GM20000 (cell line): ENCODE data around the gene FBXO38.

Source experiments
- DNase-seq: peaks from one replicate; pipeline ENCODE4 v3.0.0; 2012; ENCODE audit warnings: low spot score
- CTCF ChIP-seq: IDR thresholded peaks from 2 replicates; pipeline ENCODE4 v1.5.1; 2012; ENCODE audit warnings: mild to moderate bottlenecking, control low read depth; ENCODE audit errors: extremely low read depth, missing control alignments

Gene FBXO38

GRCh38 chr5:148408092-148408491, 24.3 kb downstream of the FBXO38 start:
- DNase-seq, result no peak
- no peak for TF ChIP-seq CTCF

DNA sequence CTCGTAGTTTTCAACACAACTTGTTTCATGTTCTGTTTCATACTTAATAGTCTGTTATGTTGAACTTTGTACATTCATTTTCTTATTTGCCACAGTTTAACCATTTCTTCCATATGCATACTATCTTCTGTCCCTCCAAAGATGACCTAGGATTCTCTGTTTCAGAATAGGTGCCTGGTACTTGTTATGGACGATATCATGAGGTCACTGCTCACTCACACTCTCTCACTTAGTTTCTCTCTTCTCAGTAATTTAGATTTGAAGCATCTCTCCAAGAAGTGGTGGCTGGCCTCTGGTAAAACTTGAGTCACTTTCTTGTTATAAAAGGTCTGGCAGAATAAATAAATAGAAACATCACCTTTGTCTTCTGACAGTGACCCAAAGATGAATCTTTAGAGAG, 28.4 kb downstream of the FBXO38 start:
- DNase-seq, result no peak
- TF ChIP-seq CTCF, result no peak

- no peak for DNase-seq
- TF ChIP-seq CTCF, result no peak
Measured at GRCh38 chr5:148414833-148415232, 31.1 kb downstream of the FBXO38 start.

GRCh38 chr5:148416416-148416815, 32.7 kb downstream of the FBXO38 start:
- TF ChIP-seq CTCF, result no peak
- DNase-seq, result no peak

- no peak for DNase-seq
- no peak for TF ChIP-seq CTCF
Measured at GRCh38 chr5:148416921-148417320, 33.2 kb downstream of the FBXO38 start.

DNA sequence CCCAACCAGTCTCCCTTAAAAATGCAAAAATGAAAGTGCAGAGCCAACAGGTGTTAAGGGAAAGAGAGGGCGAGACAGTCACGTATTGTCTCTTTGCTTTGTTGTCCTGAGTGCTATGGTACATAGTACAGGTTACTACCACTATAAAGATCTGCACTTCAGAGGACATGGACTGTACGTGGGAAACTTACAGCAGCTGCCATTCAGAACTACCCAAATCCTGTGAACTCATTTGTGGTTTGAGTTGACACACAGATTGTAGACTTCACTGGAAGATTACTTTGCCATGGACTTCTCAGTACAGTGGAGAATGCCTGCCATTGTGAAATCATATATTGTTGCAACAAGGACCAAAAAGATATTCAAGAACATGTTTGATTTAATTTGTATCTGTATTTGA, 34.8 kb downstream of the FBXO38 start:
- no peak for TF ChIP-seq CTCF

DNA sequence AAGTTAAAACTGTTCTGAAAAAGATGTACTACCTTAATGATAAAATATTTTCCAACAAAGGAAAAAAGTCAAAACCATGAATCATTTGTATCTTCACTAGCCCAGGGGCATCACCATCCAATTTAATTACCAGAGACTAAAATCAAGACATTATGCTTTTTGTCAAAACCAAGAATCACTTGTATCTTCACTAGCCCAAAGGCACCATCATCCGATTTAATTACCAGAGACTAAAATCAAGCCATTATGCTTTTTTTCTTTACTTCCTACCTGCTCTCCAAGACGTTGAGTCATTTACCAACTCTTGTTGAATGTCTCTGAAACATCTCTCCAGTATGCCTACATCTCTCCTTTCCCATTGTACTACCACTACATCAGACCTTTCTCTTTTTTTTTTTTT, 37.9 kb downstream of the FBXO38 start:
- no peak for TF ChIP-seq CTCF
- DNase-seq, result no peak

More for the DNA sequence above, 34.8 kb downstream of the FBXO38 start:
- DNase-seq, result no peak
